ENCODE data around the gene IFRD2. TPM values are rescaled to one million over a fixed set of nuclear protein-coding genes. Genes with fewer than 3 reads are reported as not detected.

The IFRD2 gene
- total and polyA plus RNA-seq, 2 of the 8 experiments (the other 6 are each of a cell fraction or from before 2014, with no cell fraction given): 76.7 to 88.8 TPM

GRCh38 chr3:50270422-50271224 lies 21.6 kb downstream of the IFRD2 start:
- no peaks in the 10 kb centered on the region for H3K79me2 ChIP-seq (ENCODE audit: control insufficient read depth in 1 of 2, insufficient read depth in 2 of 2, low read length in 2 of 2)
- H3K4me3 ChIP-seq (ENCODE audit: extremely low read depth in 1 of 4, insufficient read depth in 2 of 4, low read depth in 3 of 4, low read length in 4 of 4): no peak overlapping the region
- H4K20me1 ChIP-seq (replicated peaks in 1 of 2; ENCODE audit: control insufficient read depth in 1 of 2, insufficient read depth in 2 of 2, low read length in 2 of 2): peaks cover 0 to 1% of the 10 kb centered on the region in 2 experiments
- H2AK5ac ChIP-seq (ENCODE audit: low read depth, low read length): no peak overlapping the region; the same call in none of the 2 replicates
- WGBS, 2 experiments (ENCODE audit: extremely low coverage in 1 of 2, insufficient coverage in 1 of 2, insufficient read length in 1 of 2, insufficient replicate concordance in 2 of 2, low coverage in 1 of 2, low lambda C conversion rate in 2 of 2, missing lambda C conversion rate in 1 of 2): 86% methylated on average over 19 of the region's 19 CpGs; no CpG with 5 or more reads in 1 of the 2 experiments
- FAIRE-seq (no peak), DNase-seq (ENCODE audit: low read depth in 1 of 2, low spot score in 2 of 2) (no peak)
- no peak overlapping the region for H3K14ac ChIP-seq (ENCODE audit: insufficient read length)
- no peak overlapping the region for H3K27ac ChIP-seq (ENCODE audit: low read depth, low read length)
- no peaks in the 10 kb centered on the region for H3K36me3 ChIP-seq (ENCODE audit: control insufficient read depth in 2 of 4, insufficient read depth in 4 of 4, low read length in 3 of 4)
- H3K23ac ChIP-seq (ENCODE audit: insufficient read length): no peak overlapping the region
- ChIA-PET CTCF (ENCODE audit: partially characterized antibody) (interaction anchor here (0.5 to 53.5 kb wide), 8 partner anchors 9 to 1522 kb away, joined by 3 to 2149 read pairs (median 26); partner anchors contain the start of genes GNAI2 and SLC38A3), POLR2A (ENCODE audit: partially characterized antibody) (interaction anchor here (1.5 to 4.4 kb wide), 3 partner anchors 11 to 24 kb away, joined by 5 to 35 read pairs (median 6); partner anchors contain the start of gene IFRD2)
- H2AFZ ChIP-seq (ENCODE audit: low read length): no peak overlapping the region
- peaks cover 18 to 31% (median 26%) of the 10 kb centered on the region in 4 experiments for H3K27me3 ChIP-seq (replicated peaks in 1 of 4; ENCODE audit: control insufficient read depth in 3 of 4, extremely low read depth in 1 of 4, insufficient read depth in 3 of 4, low read length in 3 of 4)
- peaks cover 0 to 42% (median 33%) of the 10 kb centered on the region in 4 experiments; a peak in 6 of 7 replicates for H3K4me1 ChIP-seq (replicated peaks in 1 of 4; ENCODE audit: control insufficient read depth in 3 of 4, insufficient read depth in 4 of 4, low read length in 3 of 4)
- peak overlapping the region; percentile 40; the same call in 1 of the 2 replicates for H2BK15ac ChIP-seq (ENCODE audit: low read length)
- H2BK120ac ChIP-seq (replicated peaks; ENCODE audit: low read depth, low read length): no peak overlapping the region
- H3K4me2 ChIP-seq (ENCODE audit: insufficient read depth in 1 of 2, low read depth in 2 of 2, low read length in 2 of 2): no peak overlapping the region
- no peak overlapping the region for H3K56ac ChIP-seq (replicated peaks; ENCODE audit: insufficient read length, low read depth, low read length)
- H4K91ac ChIP-seq (replicated peaks; ENCODE audit: insufficient read length, low read length): no peak overlapping the region
- H4K5ac ChIP-seq (ENCODE audit: insufficient read length, low read depth, low read length): no peak overlapping the region
- no peak overlapping the region; the same call in 1 of the 2 replicates for H4K8ac ChIP-seq (ENCODE audit: extremely low read depth, insufficient read depth, low read length)
- no peak overlapping the region for H3K9ac ChIP-seq (replicated peaks in 1 of 4; ENCODE audit: extremely low read depth in 1 of 4, low read depth in 3 of 4, low read length in 3 of 4)
- no peaks in the 10 kb centered on the region for H3K9me3 ChIP-seq (ENCODE audit: insufficient read depth in 2 of 2, low read depth in 1 of 2, low read length in 1 of 2)
- H3K23me2 ChIP-seq (ENCODE audit: low read depth, low read length): peaks cover 4% of the 10 kb centered on the region; the same call in 1 of the 2 replicates
- H2BK5ac ChIP-seq (ENCODE audit: low read depth, low read length): peak overlapping the region; percentile 39; the same call in 1 of the 2 replicates
- H3K79me1 ChIP-seq (ENCODE audit: low read depth, low read length): no peaks in the 10 kb centered on the region
- no peak overlapping the region for H3K18ac ChIP-seq (ENCODE audit: extremely low read depth, low read length)
- H2BK20ac ChIP-seq (ENCODE audit: low read length): 0 out of 2 replicates have a peak overlapping the region, but pooled peaks have one; percentile 61
- peak overlapping the region; percentile 6 for H3K4ac ChIP-seq (replicated peaks; ENCODE audit: insufficient read length, low read depth, low read length)
- H2BK12ac ChIP-seq (ENCODE audit: low read depth, low read length): 0 out of 2 replicates have a peak overlapping the region, but pooled peaks have one; percentile 55
- TF ChIP-seq SP2 (IDR thresholded peaks at IDR 0.05; ENCODE audit: low read length) (no peak), TBP (IDR thresholded peaks at IDR 0.05; ENCODE audit: low read depth, low read length) (no peak), CEBPB (IDR thresholded peaks at IDR 0.05; ENCODE audit: low read depth, low read length) (no peak), SRF (IDR thresholded peaks at IDR 0.05; ENCODE audit: low read depth, low read length) (no peak), NANOG (IDR thresholded peaks at IDR 0.05; ENCODE audit: insufficient read depth, low read depth, low read length, poor library complexity, severe bottlenecking) (no peak), GTF2F1 (IDR thresholded peaks at IDR 0.05; ENCODE audit: borderline replicate concordance, low read depth, low read length) (no peak), EGR1 (IDR thresholded peaks at IDR 0.05; ENCODE audit: borderline replicate concordance, low read depth, low read length) (no peak), RNF2 (IDR thresholded peaks at IDR 0.05; ENCODE audit: borderline replicate concordance, low read depth, low read length, missing control alignments, poor library complexity, severe bottlenecking) (no peak), NRF1 (IDR thresholded peaks at IDR 0.05; ENCODE audit: low read depth, low read length) (no peak), ASH2L (IDR thresholded peaks at IDR 0.05; ENCODE audit: low read length) (no peak)

Measured in H1 (cell line).